CD4-positive, alpha-beta T cell treated with Interleukin-15 for 4 hours (primary cell): ENCODE results near the gene VSTM5.

Experiments used
- DNase-seq: peaks from one replicate; pipeline ENCODE4 v3.0.0-alpha.2; 2020; ENCODE audit warnings: low spot score

VSTM5 gene

DNA sequence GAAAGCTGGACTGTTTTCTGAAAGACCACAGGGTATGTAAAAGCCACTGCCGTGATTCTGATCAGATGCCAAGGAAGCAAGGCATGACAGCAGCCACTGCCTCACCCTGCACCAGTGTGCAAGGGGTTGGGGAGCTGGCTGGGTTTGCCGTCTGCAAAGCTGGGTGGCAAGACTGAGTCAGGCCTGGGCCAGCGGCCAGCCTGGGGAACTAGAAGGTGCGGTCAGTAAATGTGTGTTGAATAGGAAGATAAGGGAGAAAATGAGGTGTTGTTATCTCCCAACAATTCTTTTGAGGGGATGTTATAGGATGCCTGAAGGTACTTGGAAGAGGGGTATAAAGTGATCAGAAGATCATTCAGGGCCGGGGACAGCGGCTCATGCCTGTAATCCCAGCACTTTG is 8.0 kb downstream of the VSTM5 start:
- no peak for DNase-seq

DNA sequence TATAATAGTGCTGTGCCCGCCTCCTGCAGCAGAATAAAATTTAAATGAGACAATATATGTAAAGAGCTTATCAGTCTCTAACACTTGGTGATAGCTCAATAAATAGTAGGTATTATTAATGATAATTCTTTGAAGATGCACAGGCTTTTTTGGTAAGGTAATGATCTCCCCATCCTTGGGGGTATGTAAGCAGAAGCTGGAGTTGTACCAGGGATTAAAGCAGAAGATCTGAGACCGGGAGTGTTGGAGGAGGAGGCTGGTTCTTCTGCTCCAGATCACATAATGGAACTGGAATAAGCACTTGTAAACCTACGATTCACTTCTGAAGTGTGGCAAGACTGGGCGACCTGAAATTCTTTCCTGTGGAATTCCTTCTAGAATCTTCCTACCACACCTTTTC is 8.4 kb downstream of the VSTM5 start:
- no peak for DNase-seq

DNA sequence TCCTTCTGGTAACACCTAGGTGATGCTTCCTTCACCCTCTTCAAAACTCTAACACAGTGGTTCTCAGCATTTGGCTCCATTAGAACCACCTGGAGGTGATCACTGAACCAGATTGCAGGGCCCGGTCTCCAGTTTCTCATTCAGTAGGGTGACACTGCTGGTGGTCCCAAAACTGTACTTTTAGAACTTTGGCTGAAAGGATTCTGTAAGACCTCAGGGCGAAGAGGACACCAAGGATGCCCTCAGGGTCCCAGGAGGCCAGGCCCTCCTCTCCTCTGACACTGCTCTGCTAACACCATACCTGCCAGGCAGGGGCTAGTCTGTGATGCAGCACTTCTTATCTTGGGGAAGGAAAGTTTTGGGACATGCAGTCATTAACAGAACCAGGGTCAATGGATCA is 9.0 kb downstream of the VSTM5 start:
- no peak for DNase-seq

DNA sequence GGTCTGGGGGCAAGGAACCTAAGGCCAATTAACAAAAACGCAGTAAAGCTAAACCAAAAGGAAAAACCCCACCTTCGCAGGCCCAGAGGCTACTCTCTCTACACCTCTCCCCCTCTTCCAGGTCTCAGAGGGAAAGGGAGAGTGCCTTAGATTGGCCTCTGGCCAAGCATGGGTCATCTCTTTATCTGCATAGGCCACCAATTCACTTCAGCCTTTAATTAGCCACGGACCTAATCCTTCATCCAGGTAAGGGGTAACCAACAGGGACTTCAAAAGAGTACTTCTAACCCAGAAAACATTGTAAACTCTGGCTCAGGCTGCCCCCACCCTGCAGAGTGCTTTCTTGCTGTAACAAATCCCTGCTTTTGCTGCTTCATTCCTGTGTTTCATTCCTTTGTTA is 9.4 kb downstream of the VSTM5 start:
- no peak for DNase-seq

DNA sequence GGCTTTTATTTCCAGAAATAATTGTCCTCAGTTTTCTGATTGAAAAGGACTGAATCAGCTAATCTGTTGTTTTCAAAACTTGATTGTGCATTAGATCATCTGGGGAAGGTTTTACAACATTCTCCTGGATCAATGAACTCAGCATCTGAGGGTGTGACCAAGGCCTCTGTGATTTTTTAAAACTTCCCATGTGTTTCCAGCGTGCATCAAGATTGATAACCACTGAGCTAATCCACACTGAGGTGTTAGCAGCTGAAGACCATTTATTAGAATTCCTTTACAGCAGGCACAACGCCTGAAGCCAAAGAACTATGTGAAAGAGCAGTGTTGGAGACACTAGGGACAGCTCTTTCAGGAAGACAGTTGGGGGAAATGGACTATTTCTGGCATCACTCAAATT is 10.2 kb downstream of the VSTM5 start:
- DNase-seq, result no peak

DNA sequence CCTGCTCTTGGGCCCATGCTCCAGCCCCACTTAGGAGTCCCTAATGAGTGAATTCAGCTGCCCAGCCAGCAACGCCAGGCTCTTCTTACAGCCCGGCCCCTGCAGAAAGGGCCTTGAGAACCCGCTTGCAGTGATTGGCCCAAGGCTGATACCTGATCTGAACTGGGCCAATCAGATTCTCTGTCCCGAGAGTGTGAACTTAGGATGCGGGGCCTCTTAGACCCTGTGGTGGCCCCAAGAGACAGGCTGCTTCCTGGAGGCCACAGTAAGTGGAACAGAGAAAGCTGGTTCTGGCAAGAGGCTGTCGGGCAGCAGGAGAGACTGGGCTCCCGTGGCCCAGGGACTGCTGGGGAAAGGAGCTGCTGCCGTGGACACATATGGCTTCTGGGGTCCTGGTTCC is 11.5 kb downstream of the VSTM5 start:
- no peak for DNase-seq

DNA sequence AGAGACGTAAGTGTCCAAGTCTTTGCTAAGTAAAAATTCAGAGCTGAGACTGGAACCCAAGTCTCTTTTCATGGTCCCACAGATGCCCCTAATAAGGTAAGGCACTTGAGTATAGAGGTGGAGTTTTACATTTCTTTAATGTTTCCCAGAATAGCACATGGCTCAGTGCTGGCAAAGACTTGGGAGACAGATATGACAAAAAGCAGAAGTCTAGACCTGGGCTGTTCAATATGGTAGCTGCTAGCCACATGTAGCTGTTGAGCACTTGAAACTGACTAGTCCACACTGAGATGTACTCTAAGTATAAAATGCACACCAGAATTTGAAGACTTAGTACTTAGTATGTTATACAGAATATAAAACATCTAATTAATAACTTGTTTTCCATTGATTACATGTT is 17.6 kb downstream of the VSTM5 start:
- no peak for DNase-seq

DNA sequence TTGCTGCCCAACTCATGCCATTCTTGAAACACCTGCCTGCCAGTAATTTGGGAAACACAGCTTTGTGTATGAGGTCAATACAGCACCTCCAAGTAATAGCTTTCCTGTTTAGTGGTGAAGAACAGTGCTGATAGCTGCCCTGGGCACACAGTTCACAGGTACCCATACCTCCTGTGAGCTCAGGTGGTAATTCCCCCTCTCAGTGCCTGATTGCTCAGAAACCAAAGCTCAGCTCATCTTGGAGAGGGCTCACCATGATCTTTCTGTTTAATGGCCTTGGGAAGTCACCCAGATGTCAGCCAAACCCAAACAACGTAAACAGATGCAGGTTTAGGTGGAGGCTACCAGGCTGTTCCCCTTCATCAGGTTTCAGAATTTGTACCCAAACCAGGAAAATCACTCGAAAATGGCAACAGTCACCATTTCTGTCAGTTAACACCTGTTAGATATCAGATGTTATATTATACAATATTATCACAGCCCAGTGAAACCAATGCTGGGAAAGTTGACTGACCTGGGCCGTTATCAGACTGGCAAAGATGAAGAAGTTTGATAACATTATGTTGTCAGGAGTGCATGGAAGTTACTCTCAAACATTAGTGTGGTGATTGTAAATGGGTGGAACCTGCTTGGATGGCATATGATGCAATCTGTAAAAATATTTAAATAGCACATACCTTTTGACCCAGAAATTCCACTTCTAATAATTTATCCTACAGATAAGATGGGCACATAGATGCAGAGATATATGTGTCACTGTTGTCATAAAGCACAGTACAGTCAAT is 18.9 kb downstream of the VSTM5 start:
- DNase-seq, result no peak

DNA sequence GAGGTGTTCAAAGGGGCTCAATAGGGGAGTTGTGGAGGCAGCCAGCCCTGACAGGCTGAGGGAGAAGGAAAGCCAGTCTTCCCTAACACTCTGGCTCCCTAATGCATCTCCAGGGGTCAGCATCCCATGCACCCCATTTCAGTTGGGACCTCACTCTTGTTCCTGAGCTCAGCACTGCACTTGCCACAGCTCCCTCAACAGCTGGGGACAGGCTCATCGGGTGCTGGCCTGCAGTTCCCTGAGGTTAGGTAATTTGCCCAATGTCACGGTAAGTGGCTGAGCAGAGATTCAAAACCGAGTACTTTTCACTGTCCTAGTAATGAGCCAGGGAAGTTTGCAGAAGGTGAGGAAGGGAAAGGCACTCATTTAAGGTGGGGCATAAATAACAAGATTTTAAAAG is 20.8 kb downstream of the VSTM5 start:
- no peak for DNase-seq

DNA sequence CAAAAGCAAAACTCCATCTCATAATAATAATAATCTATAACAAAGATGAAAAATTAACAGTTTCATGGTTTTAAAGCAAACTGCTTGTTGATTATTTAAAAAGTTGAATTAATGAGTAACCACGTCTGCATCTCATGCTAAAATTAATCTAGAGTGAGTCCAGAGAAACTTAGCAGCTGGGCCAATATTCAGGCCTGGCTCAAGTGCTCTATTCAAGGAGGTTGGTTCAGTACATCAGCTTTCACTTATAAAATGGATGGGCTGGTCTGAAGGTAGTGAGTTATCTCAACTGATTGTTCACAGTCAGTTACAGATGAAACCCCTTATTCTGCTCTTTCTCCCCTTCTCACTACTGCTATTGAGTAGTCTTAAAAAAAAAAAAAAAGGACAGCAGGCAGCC is 23.1 kb downstream of the VSTM5 start:
- no peak for DNase-seq

DNA sequence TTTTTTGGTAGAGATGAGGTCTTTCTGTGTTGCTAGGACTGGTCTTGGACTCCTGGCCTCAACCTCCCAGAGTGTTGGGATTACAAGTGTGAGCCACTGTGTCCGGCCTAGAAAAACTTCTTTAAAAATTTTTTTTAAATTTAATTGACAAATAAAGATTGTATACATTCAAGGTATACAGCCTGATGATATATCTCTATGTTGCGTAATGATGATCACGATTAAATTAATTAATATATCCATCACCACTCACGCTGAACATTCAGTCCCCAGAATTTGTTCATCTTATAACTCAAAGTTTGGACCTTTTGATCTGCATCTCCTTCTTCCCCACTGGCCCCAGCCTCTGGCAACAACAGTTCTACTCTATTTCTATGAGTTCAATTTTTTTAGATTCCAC is 27.2 kb downstream of the VSTM5 start:
- no peak for DNase-seq

DNA sequence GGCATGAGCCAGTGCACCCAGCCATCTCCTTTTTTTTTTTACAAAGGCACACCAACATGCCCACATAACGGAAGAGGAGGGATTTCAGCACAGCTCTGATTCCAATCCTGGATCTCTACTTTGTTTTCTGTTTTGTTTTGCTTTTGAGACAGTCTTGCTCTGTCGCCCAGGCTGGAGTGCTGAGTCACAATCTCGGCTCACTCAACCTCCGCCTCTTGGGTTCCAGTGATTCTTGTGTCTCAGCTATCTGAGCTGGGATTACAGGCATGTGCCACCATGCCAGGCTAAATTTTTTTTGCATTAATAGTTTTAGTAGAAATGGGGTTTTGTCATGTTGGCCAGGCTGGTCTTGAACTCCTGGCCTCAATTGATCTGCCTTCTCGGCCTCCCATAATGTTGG is 28.1 kb downstream of the VSTM5 start:
- no peak for DNase-seq

DNA sequence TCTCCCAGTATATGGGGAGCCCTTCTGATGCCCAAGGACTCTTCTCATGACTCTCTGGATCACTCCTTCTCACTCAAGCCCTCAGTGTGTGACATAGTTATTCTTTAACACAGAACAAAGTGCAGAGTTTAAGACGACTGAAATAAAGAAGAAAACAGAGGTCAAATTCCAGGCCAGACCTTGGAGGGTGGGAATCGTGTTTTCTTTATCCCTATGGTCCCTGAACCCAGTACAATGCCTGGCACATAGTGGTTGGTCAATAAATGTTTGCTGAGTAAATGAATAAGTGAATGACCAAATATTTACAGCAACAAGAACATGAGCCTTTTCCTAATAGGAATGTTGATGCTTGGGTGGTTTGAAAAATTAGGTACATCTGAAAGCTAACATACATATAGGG is 28.8 kb downstream of the VSTM5 start:
- no peak for DNase-seq

DNA sequence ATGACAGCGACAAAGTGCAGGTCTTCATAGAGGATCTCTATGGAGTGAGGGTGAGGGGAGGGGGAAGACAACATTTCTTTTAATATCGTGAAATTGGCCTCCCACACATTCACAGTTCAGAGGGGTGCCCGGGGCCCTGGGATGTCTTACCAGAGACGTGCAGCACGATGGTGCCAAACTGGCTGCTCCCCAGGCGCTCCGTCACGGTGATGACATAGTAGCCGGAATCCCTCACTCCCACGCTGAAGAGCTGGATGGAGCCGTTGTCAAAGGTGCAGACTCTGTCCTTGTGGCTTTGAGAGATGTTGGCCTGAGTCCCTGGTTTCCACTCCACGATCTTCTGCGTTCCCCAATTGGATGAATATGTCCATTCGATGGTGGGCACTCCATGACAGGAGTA is 29.6 kb downstream of the VSTM5 start:
- DNase-seq, result no peak

DNA sequence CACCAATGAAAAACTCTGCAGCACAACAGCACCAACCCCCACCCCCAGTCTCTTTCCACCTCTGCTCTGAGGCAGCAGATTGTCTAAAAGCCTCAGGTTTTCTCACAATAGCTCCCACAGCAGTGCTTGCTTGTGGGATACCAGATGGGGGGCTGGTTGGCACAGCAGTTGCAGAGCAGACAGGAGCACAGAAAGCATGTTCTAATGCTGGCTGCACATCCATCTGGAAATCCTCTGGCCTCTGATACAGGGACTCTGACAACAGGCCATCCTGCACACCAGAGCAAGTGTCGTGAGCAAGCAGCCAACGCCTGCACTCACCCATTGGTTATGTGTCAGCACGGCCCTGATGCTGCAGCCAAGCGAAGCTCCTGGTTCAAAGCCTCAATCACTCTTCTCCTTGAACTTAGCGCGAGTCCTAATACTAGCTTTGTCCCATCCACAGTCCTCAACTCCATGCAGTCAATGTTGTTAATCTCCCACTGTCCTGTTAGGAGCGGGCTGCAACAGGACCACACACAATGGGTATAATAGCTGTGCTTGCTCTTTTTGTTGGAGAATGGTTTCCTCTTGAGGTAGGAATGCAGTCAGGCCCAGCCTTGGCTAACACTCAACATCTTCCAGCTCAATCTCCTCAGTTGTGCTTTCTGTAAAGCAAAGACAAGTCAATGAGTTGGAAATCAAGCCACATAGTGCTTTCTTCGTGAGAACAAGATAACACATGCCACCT is 30.3 kb downstream of the VSTM5 start:
- no peak for DNase-seq

DNA sequence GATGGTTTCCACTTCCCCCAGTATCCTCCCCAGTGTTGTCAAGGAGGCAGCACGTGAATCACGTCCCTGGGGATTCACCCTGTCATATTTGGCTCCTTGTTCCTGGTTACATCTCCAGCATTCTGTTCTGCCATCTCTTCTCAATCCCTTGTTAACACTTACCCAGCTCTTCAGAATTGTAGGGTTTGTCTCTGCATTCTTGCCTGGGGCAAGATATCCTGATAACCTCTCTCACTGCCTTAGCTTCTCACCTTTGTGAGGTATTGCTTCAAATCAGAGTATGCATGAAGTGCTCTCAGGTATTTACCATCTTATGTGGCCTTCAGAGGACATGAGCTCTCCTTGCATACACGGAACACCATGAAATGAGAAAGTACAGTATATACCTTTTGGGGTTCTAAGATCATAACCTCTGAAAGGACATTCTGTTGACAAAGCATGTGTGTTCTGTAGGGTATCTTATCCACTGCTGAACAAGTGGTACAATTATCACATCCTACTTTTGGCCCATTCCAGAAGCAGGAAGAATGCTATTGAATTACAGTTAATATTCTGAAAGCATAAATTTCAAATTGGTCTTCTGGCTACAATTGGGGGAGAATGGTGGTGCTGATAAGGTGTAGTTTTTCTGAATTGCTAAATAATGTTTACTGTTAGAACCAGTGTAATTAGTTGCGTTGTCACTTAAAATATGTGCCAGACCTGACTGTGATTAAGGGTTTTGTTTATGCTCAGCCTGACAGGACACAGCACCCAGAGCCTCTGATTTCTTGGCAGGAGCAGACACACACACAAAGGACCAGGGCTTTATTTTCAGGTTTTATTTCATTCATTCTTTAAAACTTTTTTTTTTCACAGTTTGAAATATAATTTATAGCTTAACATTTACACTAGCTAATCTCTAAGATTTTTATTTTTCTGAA is 32.7 kb downstream of the VSTM5 start:
- DNase-seq, result no peak

DNA sequence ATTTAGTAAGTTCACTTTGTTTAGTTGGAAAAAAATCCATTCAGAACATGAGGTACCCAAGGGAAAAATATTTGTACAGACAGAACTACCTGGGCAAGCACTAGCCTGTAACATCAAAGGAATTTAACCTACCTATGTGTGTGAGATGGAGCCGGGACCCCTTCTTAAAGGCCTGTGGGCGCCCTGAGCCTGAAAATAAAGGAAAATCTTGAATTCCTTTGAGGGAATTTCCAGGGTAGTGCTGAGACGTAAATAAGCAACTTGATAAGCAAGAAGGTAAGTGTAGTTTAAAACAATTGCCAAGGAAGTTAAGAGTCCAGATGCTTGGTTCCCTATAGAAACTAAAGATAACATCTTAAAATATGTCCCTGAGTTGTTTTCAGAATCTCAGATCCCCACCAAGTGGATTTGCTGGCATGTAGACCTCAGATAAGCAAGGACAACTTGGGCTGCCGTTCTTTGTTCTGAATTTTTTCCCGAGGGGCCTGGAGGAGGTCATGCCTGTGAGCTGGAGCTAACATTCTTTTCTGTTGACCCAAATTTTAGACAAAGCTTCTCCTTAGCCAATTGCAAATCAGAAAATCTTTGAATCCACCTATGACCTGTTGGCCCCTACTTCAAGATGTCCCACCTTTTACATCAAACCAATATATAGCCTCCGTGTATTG is 35.3 kb downstream of the VSTM5 start:
- no peak for DNase-seq

DNA sequence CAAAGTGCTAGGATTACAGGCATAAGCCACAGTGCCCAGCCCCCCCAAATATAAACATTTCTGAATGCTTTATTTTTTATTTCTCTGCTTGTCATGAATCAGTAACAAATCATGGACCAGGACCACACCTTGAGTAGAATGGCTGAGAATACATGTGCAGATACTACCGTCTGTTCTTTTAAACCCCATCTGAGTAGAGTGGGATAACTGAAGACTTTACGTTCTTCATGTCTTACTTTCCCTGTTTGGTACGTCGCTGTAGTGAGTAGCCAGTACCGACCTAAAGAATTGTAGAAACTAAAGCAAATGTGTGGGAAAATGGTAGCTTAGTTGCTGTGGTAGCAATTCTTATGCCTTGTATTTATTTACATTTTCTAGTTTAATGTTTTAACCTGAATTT is 36.4 kb downstream of the VSTM5 start:
- no peak for DNase-seq

DNA sequence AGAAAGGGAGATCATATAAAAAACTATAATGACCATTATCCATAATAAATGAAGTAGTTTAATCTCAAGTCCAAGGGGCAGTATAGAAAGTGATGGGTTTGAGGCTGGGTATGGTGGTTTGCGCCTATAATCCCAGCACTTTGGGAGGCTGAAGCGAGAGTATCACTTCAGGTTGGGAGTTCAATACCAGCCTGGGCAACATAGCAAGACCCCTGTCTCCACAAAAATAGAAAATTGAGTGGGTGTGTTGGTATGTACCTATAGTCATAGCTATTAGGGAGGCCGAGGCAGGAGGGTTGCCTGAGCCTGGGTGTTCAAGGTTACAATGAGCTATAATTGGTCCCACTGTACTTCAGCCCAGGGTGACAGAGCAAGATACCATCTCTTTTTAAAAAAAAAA is 42.4 kb downstream of the VSTM5 start:
- DNase-seq, result no peak

DNA sequence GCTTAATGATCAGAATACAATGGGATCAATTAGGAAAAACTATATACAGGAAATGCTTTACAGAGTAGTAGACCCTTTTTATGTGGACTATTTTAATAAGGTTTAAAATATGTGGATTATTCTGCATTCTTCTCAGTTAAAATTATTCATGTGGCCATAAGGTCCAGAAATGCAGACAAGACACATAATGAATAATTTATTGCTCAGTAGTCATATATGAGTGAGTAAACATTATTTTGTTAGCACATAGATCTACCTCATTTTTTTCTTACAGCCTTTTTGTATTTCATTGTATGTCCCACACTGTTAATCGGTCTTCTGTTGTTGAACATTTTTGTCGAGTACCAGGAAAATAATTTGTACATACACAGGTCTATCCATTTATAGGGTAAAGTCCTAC is 45.5 kb downstream of the VSTM5 start:
- no peak for DNase-seq

DNA sequence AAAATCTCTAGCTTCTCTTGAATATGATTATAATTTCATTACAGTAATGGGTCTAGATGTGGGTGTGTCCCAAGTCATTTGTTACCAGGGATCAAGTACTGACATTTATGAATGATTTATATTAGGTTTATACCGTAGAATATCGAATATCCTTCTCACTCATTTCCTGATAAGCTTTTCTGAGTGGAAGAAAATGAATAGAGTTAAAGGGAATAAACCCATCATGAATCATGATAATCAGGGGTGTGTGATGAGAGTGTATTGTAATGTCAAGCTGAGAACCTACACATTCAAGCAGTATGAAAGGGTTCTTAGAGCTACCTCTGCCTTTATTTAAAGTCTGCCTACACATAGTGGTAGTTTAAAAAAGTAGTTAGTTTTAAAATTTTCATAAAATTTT is 49.1 kb downstream of the VSTM5 start:
- DNase-seq, result no peak
